ENCODE results near the gene FUT7.

DNA sequence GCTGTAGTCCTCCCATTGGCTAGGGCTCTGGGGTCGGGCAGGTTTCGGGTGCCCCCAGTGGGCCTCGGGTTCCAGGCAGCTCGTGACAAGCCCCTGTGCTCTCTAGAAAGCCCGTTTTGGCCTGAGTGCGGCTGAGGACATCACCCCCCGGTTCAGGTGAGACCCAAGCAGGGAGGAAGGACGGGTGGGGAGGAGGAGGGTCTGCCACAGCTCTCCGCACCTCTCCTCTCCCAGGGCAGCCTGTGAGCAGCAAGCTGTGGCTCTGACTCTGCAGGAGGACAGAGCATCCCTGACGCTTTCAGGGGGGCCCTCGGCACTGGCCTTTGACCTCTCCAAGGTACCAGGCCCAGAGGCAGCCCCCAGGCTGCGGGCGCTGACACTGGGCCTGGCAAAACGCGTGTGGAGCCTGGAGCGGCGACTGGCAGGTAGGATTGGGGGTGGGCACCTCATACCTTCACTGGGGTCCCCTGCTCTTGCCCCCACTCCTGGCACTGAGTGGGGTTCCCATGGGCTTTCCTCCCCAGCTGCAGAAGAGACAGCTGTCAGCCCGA, 39.0 kb downstream of the FUT7 start:
- no peak for TF ChIP-seq POLR2A (IDR thresholded peaks at IDR 0.05)
- TF ChIP-seq, protein P1, sequence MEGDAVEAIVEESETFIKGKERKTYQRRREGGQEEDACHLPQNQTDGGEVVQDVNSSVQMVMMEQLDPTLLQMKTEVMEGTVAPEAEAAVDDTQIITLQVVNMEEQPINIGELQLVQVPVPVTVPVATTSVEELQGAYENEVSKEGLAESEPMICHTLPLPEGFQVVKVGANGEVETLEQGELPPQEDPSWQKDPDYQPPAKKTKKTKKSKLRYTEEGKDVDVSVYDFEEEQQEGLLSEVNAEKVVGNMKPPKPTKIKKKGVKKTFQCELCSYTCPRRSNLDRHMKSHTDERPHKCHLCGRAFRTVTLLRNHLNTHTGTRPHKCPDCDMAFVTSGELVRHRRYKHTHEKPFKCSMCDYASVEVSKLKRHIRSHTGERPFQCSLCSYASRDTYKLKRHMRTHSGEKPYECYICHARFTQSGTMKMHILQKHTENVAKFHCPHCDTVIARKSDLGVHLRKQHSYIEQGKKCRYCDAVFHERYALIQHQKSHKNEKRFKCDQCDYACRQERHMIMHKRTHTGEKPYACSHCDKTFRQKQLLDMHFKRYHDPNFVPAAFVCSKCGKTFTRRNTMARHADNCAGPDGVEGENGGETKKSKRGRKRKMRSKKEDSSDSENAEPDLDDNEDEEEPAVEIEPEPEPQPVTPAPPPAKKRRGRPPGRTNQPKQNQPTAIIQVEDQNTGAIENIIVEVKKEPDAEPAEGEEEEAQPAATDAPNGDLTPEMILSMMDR (IDR thresholded peaks at IDR 0.05) = no peak

Data from lower leg skin (tissue), 3 donors.